Thyroid gland (tissue), 4 donors: ENCODE results near the gene RAD18. TPM values are rescaled to one million over a fixed set of nuclear protein-coding genes. Genes with fewer than 3 reads are reported as not detected.

Experiments used
- DNase-seq, 2 donors: peaks; one replicate each; pipeline ENCODE4 v3.0.0-alpha.2; 2019
- H3K27ac ChIP-seq, 3 donors: fragments of 200-600 bp; sonication (generic); 1 replicate in 2 of 3; 2 replicates in 1 of 3; pipeline ENCODE4 v1.5.1; 2016 to 2019; ENCODE audit warnings: mild to moderate bottlenecking in 1 of 3, moderate library complexity in 1 of 3
- H3K27me3 ChIP-seq: fragments of 200-600 bp; sonication (generic); one replicate; pipeline ENCODE4 v1.5.1; 2019
- H3K36me3 ChIP-seq, 2 donors: fragments of 200-600 bp; sonication (generic); one replicate each; pipeline ENCODE4 v1.5.1; 2016 to 2019
- H3K4me1 ChIP-seq, 2 donors: fragments of 200-600 bp; sonication (generic); one replicate each; pipeline ENCODE4 v1.5.1; 2017 to 2019
- H3K4me3 ChIP-seq, 3 donors: fragments of 200-600 bp; sonication (generic); replicated peaks in 1 of 3; 1 replicate in 2 of 3; 2 replicates in 1 of 3; pipeline ENCODE4 v1.5.1; 2016; ENCODE audit warnings: mild to moderate bottlenecking in 1 of 3
- H3K9me3 ChIP-seq: fragments of 200-600 bp; sonication (generic); one replicate; pipeline ENCODE4 v1.5.1; 2017
- POLR2A ChIP-seq, 2 donors: fragments of 450-650 bp; IDR thresholded peaks; one replicate each; pipeline ENCODE4 v1.6.1; 2017; ENCODE audit warnings: antibody characterized with exemption in 2 of 2, mild to moderate bottlenecking in 2 of 2, moderate library complexity in 1 of 2
- WGBS, 2 donors: methylation state at CpG; one replicate each; pipeline ENCODE4 v1.1.5; 2017; 5-methylcytosine and 5-hydroxymethylcytosine counted together
- intact Hi-C: fragments of 100-400 bp; cut with DNase I; formaldehyde crosslinking; loops from one replicate; pipeline ENCODE4 v1.15.1; 2023
- total RNA-seq, 4 donors: library from RNA; depleted of rRNA; stranded (reverse); fragments of >200 nt; gene quantifications; one replicate each; pipeline ENCODE4 v1.2.3, GENCODE V29; 2016
- TF ChIP-seq, protein P1 (sequence below), 6 experiments: fragments of 200-600 bp in 3 of 6; fragments of 450-650 bp in 3 of 6; sonication (generic) in 3 of 6; IDR thresholded peaks; one replicate each; pipeline ENCODE4 v1.5.1; 2016 to 2019; ENCODE audit warnings: antibody characterized with exemption in 6 of 6, mild to moderate bottlenecking in 2 of 6, inconsistent platforms in 1 of 6, moderate library complexity in 1 of 6

The RAD18 gene
- total RNA-seq, 4 donors from 2014 or later = 9.6 to 18.4 (median 10.5) TPM

GRCh38 chr3:8888301-8888915, 74.9 kb downstream of the RAD18 start:
- DNase-seq = no peak
- H3K27me3 ChIP-seq = no peaks in the 10 kb centered on the region
- H3K4me1 ChIP-seq = no peaks in the 10 kb centered on the region
- intact Hi-C loops = no loop called here
- no peak overlapping the region for H3K4me3 ChIP-seq
- no peak overlapping the region for H3K27ac ChIP-seq
- TF ChIP-seq, protein P1, sequence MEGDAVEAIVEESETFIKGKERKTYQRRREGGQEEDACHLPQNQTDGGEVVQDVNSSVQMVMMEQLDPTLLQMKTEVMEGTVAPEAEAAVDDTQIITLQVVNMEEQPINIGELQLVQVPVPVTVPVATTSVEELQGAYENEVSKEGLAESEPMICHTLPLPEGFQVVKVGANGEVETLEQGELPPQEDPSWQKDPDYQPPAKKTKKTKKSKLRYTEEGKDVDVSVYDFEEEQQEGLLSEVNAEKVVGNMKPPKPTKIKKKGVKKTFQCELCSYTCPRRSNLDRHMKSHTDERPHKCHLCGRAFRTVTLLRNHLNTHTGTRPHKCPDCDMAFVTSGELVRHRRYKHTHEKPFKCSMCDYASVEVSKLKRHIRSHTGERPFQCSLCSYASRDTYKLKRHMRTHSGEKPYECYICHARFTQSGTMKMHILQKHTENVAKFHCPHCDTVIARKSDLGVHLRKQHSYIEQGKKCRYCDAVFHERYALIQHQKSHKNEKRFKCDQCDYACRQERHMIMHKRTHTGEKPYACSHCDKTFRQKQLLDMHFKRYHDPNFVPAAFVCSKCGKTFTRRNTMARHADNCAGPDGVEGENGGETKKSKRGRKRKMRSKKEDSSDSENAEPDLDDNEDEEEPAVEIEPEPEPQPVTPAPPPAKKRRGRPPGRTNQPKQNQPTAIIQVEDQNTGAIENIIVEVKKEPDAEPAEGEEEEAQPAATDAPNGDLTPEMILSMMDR (IDR thresholded peaks at IDR 0.05) = no peak
- no peak for TF ChIP-seq POLR2A (IDR thresholded peaks at IDR 0.05)
- H3K9me3 ChIP-seq = no peaks in the 10 kb centered on the region
- 93 to 98% methylated on average over 6 of the region's 6 CpGs for WGBS, 2 donors
- H3K36me3 ChIP-seq = no peaks in the 10 kb centered on the region

- TF ChIP-seq POLR2A (IDR thresholded peaks at IDR 0.05) = no peak
- TF ChIP-seq, protein P1 (IDR thresholded peaks at IDR 0.05) = no peak
- WGBS, 2 donors = 78 to 90% methylated on average over 7 of the region's 7 CpGs
- no peak overlapping the region for H3K4me3 ChIP-seq
- no peaks in the 10 kb centered on the region for H3K27me3 ChIP-seq
- no peaks in the 10 kb centered on the region for H3K9me3 ChIP-seq
- no peak overlapping the region for H3K27ac ChIP-seq
- H3K4me1 ChIP-seq = no peaks in the 10 kb centered on the region
- H3K36me3 ChIP-seq = no peaks in the 10 kb centered on the region
- no peak for DNase-seq
- intact Hi-C loops = no loop called here
Observed at GRCh38 chr3:8887435-8888300, 75.6 kb downstream of the RAD18 start.

GRCh38 chr3:8886546-8886945, 76.7 kb downstream of the RAD18 start:
- no peak for DNase-seq
- Histone ChIP-seq H3K4me3 (no peak overlapping the region), H3K27me3 (no peaks in the 10 kb centered on the region), H3K9me3 (no peaks in the 10 kb centered on the region), H3K27ac (no peak overlapping the region), H3K36me3 (no peaks in the 10 kb centered on the region), H3K4me1 (no peaks in the 10 kb centered on the region)
- no peak for TF ChIP-seq POLR2A (IDR thresholded peaks at IDR 0.05)
- TF ChIP-seq, protein P1 (IDR thresholded peaks at IDR 0.05) = no peak
- intact Hi-C loops = no loop called here
- 71 to 87% methylated on average over 4 of the region's 4 CpGs for WGBS, 2 donors

GRCh38 chr3:8885536-8886316, 77.5 kb downstream of the RAD18 start:
- intact Hi-C loops = no loop called here
- Histone ChIP-seq H3K4me1 (no peaks in the 10 kb centered on the region), H3K4me3 (no peak overlapping the region), H3K27me3 (no peaks in the 10 kb centered on the region), H3K36me3 (no peaks in the 10 kb centered on the region), H3K9me3 (no peaks in the 10 kb centered on the region), H3K27ac (no peak overlapping the region)
- TF ChIP-seq, protein P1 (IDR thresholded peaks at IDR 0.05) = no peak
- no peak for TF ChIP-seq POLR2A (IDR thresholded peaks at IDR 0.05)
- DNase-seq = no peak
